Activated CD4-positive, alpha-beta T cell treated with anti-CD3 and anti-CD28 coated beads, Interleukin-2, amount 50 U/mL, for 1 hour (primary cell): ENCODE data around the gene DZIP1.

Source experiments
- DNase-seq: peaks from one replicate; pipeline ENCODE4 v3.0.0-alpha.2; 2020

Gene DZIP1

GRCh38 chr13:95642028-95642621, 2.4 kb downstream of the DZIP1 start:
- DNase-seq: no peak

GRCh38 chr13:95641291-95642027, 3.0 kb downstream of the DZIP1 start:
- no peak for DNase-seq

GRCh38 chr13:95636853-95637252, 7.7 kb downstream of the DZIP1 start:
- no peak for DNase-seq

GRCh38 chr13:95630593-95630992, 13.9 kb downstream of the DZIP1 start:
- no peak for DNase-seq

GRCh38 chr13:95629071-95629470, 15.4 kb downstream of the DZIP1 start:
- no peak for DNase-seq

- no peak for DNase-seq
Measured at GRCh38 chr13:95628488-95628887, 16.0 kb downstream of the DZIP1 start.

- DNase-seq: no peak
Measured at GRCh38 chr13:95627590-95627989, 16.9 kb downstream of the DZIP1 start.

GRCh38 chr13:95626768-95627167, 17.7 kb downstream of the DZIP1 start:
- DNase-seq: no peak

- no peak for DNase-seq
Measured at GRCh38 chr13:95624020-95624419, 20.5 kb downstream of the DZIP1 start.

GRCh38 chr13:95623141-95623540, 21.4 kb downstream of the DZIP1 start:
- DNase-seq: no peak

- DNase-seq: no peak
Measured at GRCh38 chr13:95620825-95621498, 23.5 kb downstream of the DZIP1 start.

- DNase-seq: no peak
Measured at GRCh38 chr13:95620030-95620824, 24.3 kb downstream of the DZIP1 start.

GRCh38 chr13:95615539-95615938, 29.0 kb downstream of the DZIP1 start:
- no peak for DNase-seq

- DNase-seq: no peak
Measured at GRCh38 chr13:95614641-95615245, 29.8 kb downstream of the DZIP1 start.

- DNase-seq: no peak
Measured at GRCh38 chr13:95608640-95609323, 35.7 kb downstream of the DZIP1 start.

- no peak for DNase-seq
Measured at GRCh38 chr13:95607366-95607765, 37.1 kb downstream of the DZIP1 start.

GRCh38 chr13:95605448-95606125, 38.9 kb downstream of the DZIP1 start:
- DNase-seq: no peak

GRCh38 chr13:95604556-95604915, 40.0 kb downstream of the DZIP1 start:
- no peak for DNase-seq

- DNase-seq: no peak
Measured at GRCh38 chr13:95603887-95604555, 40.5 kb downstream of the DZIP1 start.

GRCh38 chr13:95601906-95602305, 42.6 kb downstream of the DZIP1 start:
- no peak for DNase-seq

GRCh38 chr13:95601216-95601615, 43.3 kb downstream of the DZIP1 start:
- no peak for DNase-seq
